Hepatocyte (in vitro differentiated cells): ENCODE results near the gene ABCA1.

Source experiments
- EZH2 ChIP-seq: fragments of 200-600 bp; sonication (generic); IDR thresholded peaks from 2 replicates; pipeline ENCODE4 v1.6.1; 2016; ENCODE audit warnings: antibody characterized with exemption, mild to moderate bottlenecking, borderline replicate concordance
- TF ChIP-seq, protein P1 (sequence below): fragments of 200-600 bp; sonication (generic); IDR thresholded peaks from 2 replicates; pipeline ENCODE4 v1.5.1; 2016; ENCODE audit warnings: antibody characterized with exemption, mild to moderate bottlenecking; ENCODE audit not compliant: poor library complexity

DNA sequence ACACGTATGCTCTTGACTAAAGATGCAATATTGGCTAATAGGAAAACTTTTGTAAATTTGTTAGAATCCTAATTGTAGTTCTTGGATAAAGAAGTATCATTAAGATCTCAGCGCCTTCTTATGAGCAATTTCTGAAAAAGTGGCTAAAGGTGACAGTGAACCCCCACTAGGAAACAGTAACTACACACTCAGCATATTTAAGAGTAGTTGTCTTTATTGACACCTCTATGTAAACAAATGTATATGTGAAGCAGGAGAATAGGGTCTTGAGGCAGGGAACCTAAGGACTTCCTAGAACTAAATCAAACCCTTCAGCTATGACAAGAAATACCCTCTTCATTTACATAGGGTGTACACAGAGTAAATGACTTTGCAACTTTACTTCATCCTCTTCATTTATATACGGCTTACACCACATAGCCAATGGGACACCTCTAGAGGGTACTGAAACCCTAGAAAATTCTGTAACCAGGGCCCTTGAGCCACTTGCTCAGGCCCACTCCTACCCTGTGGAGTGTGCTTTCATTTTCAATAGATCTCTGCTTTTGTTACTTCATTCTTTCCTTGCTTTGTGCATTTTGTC is 177.7 kb downstream of the ABCA1 start:
- no peak for TF ChIP-seq EZH2
- TF ChIP-seq, protein P1, sequence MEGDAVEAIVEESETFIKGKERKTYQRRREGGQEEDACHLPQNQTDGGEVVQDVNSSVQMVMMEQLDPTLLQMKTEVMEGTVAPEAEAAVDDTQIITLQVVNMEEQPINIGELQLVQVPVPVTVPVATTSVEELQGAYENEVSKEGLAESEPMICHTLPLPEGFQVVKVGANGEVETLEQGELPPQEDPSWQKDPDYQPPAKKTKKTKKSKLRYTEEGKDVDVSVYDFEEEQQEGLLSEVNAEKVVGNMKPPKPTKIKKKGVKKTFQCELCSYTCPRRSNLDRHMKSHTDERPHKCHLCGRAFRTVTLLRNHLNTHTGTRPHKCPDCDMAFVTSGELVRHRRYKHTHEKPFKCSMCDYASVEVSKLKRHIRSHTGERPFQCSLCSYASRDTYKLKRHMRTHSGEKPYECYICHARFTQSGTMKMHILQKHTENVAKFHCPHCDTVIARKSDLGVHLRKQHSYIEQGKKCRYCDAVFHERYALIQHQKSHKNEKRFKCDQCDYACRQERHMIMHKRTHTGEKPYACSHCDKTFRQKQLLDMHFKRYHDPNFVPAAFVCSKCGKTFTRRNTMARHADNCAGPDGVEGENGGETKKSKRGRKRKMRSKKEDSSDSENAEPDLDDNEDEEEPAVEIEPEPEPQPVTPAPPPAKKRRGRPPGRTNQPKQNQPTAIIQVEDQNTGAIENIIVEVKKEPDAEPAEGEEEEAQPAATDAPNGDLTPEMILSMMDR: no peak
